H9 (cell line): ENCODE data around the gene COQ7. TPM values are rescaled to one million over a fixed set of nuclear protein-coding genes. Genes with fewer than 3 reads are reported as not detected.

ENCODE experiments used
- DNase-seq: peaks from one replicate; pipeline ENCODE4 v3.0.0-alpha.2; 2017
- H2AFZ ChIP-seq: one replicate; pipeline ENCODE4 v1.6.1; 2013; ENCODE audit warnings: mild to moderate bottlenecking, low read length, control low read depth, moderate library complexity
- H2AK5ac ChIP-seq: 2 replicates; pipeline ENCODE4 v1.6.1; 2013; ENCODE audit warnings: low read length, control low read depth, mixed read lengths; ENCODE audit not compliant: insufficient read length
- H2BK120ac ChIP-seq: one replicate; pipeline ENCODE4 v1.6.1; 2013; ENCODE audit warnings: low read depth, mild to moderate bottlenecking, low read length, control low read depth, inconsistent platforms; ENCODE audit not compliant: poor library complexity, severe bottlenecking
- H2BK12ac ChIP-seq: 2 replicates; pipeline ENCODE4 v1.6.1; 2013; ENCODE audit warnings: low read length, control low read depth, mixed read lengths, low read depth; ENCODE audit not compliant: insufficient read length
- H2BK15ac ChIP-seq: 2 replicates; pipeline ENCODE4 v1.6.1; 2013; ENCODE audit warnings: low read depth, low read length, control low read depth
- H2BK20ac ChIP-seq: one replicate; pipeline ENCODE4 v1.6.1; 2013; ENCODE audit warnings: low read depth, mild to moderate bottlenecking, low read length, control low read depth, inconsistent platforms; ENCODE audit not compliant: poor library complexity, severe bottlenecking
- H2BK5ac ChIP-seq: 2 replicates; pipeline ENCODE4 v1.6.1; 2013; ENCODE audit warnings: low read length, control low read depth, mixed read lengths; ENCODE audit not compliant: insufficient read length
- H3K14ac ChIP-seq: 2 replicates; pipeline ENCODE4 v1.6.1; 2013; ENCODE audit warnings: low read length, control low read depth; ENCODE audit not compliant: insufficient read depth
- H3K18ac ChIP-seq: 2 replicates; pipeline ENCODE4 v1.6.1; 2013; ENCODE audit warnings: low read depth, mild to moderate bottlenecking, mixed read lengths, low read length, control low read depth; ENCODE audit not compliant: insufficient read length
- H3K23ac ChIP-seq: 2 replicates; pipeline ENCODE4 v1.6.1; 2013; ENCODE audit warnings: low read length, control low read depth, mixed read lengths, low read depth; ENCODE audit not compliant: insufficient read length
- H3K23me2 ChIP-seq: 2 replicates; pipeline ENCODE4 v1.6.1; 2013; ENCODE audit warnings: low read depth, mild to moderate bottlenecking, mixed read lengths, low read length, control low read depth; ENCODE audit not compliant: insufficient read length, poor library complexity, severe bottlenecking
- H3K27ac ChIP-seq: 2 replicates; pipeline ENCODE4 v1.5.1; 2013; ENCODE audit warnings: low read length, control low read depth, mixed read lengths, low read depth; ENCODE audit not compliant: insufficient read length
- H3K27me3 ChIP-seq: 2 replicates; pipeline ENCODE4 v1.6.1; 2013; ENCODE audit warnings: low read length, control low read depth, inconsistent platforms; ENCODE audit not compliant: insufficient read depth
- H3K4ac ChIP-seq: 2 replicates; pipeline ENCODE4 v1.6.1; 2013; ENCODE audit warnings: low read depth, mild to moderate bottlenecking, control low read depth, inconsistent platforms, low read length, moderate library complexity
- H3K4me1 ChIP-seq: 2 replicates; pipeline ENCODE4 v1.6.1; 2013; ENCODE audit warnings: low read length, control low read depth, inconsistent platforms; ENCODE audit not compliant: insufficient read depth
- H3K4me2 ChIP-seq: 2 replicates; pipeline ENCODE4 v1.6.1; 2013; ENCODE audit warnings: low read length, control low read depth, mixed read lengths; ENCODE audit not compliant: insufficient read length, insufficient read depth
- H3K56ac ChIP-seq: 2 replicates; pipeline ENCODE4 v1.6.1; 2013; ENCODE audit warnings: low read depth, mild to moderate bottlenecking, mixed read lengths, low read length, control low read depth; ENCODE audit not compliant: insufficient read length
- H3K79me1 ChIP-seq: 2 replicates; pipeline ENCODE4 v1.6.1; 2013; ENCODE audit warnings: low read depth, mild to moderate bottlenecking, moderate library complexity, low read length, control low read depth, inconsistent platforms; ENCODE audit not compliant: insufficient read depth, poor library complexity, severe bottlenecking
- H3K79me2 ChIP-seq: 2 replicates; pipeline ENCODE4 v1.6.1; 2013; ENCODE audit warnings: low read length, control low read depth, inconsistent platforms; ENCODE audit not compliant: insufficient read depth
- H3K9ac ChIP-seq: 2 replicates; pipeline ENCODE4 v1.6.1; 2013; ENCODE audit warnings: low read length, control low read depth, mixed read lengths; ENCODE audit not compliant: insufficient read length; ENCODE audit errors: extremely low read depth
- H3K9me3 ChIP-seq: one replicate; pipeline ENCODE4 v1.6.1; 2013; ENCODE audit warnings: low read depth, low read length, inconsistent platforms; ENCODE audit not compliant: control insufficient read depth
- H3T11ph ChIP-seq: one replicate; pipeline ENCODE4 v1.6.1; 2013; ENCODE audit warnings: mild to moderate bottlenecking, low read length, control low read depth, inconsistent platforms
- H4K20me1 ChIP-seq: one replicate; pipeline ENCODE4 v1.6.1; 2013; ENCODE audit not compliant: control insufficient read depth, insufficient read length, insufficient read depth
- H4K5ac ChIP-seq: 2 replicates; pipeline ENCODE4 v1.6.1; 2013; ENCODE audit warnings: low read depth, mild to moderate bottlenecking, mixed read lengths, low read length, control low read depth; ENCODE audit not compliant: insufficient read length
- H4K8ac ChIP-seq: replicated peaks from 2 replicates; pipeline ENCODE4 v1.6.1; 2013; ENCODE audit warnings: low read length, control low read depth, mixed read lengths, low read depth; ENCODE audit not compliant: insufficient read length
- H4K91ac ChIP-seq: 2 replicates; pipeline ENCODE4 v1.6.1; 2013; ENCODE audit warnings: low read depth, mild to moderate bottlenecking, moderate library complexity, mixed read lengths, low read length, control low read depth; ENCODE audit not compliant: insufficient read length
- H3K27ac Mint-ChIP-seq, 3 experiments: 2 replicates in 2 of 3; 3 replicates in 1 of 3; pipeline ENCODE4 v1.8.0; 2020 to 2021; ENCODE audit warnings: mixed read lengths in 3 of 3, mild to moderate bottlenecking in 1 of 3, moderate library complexity in 1 of 3
- H3K27me3 Mint-ChIP-seq: 2 replicates; pipeline ENCODE4 v1.8.0; 2021; ENCODE audit warnings: low read depth, mild to moderate bottlenecking, moderate library complexity, mixed read lengths
- H3K36me3 Mint-ChIP-seq, 3 experiments: 2 replicates in 2 of 3; 3 replicates in 1 of 3; pipeline ENCODE4 v1.8.0; 2020 to 2021; ENCODE audit warnings: low read depth in 3 of 3, mixed read lengths in 3 of 3; ENCODE audit not compliant: insufficient read depth in 1 of 3
- H3K4me1 Mint-ChIP-seq, 2 experiments: 2 replicates each; pipeline ENCODE4 v1.8.0; 2020; ENCODE audit warnings: mixed read lengths in 2 of 2
- H3K4me3 Mint-ChIP-seq, 2 experiments: 2 replicates in 1 of 2; 3 replicates in 1 of 2; pipeline ENCODE4 v1.8.0; 2020 to 2021; ENCODE audit warnings: mild to moderate bottlenecking in 2 of 2, mixed read lengths in 2 of 2, moderate library complexity in 1 of 2
- H3K9me3 Mint-ChIP-seq, 2 experiments: 2 replicates in 1 of 2; 3 replicates in 1 of 2; pipeline ENCODE4 v1.8.0; 2020; ENCODE audit warnings: mild to moderate bottlenecking in 2 of 2, mixed read lengths in 2 of 2, moderate library complexity in 1 of 2
- CTCF ChIP-seq: fragments of 200-600 bp; sonication (generic); conservative IDR thresholded peaks from 3 replicates; pipeline ENCODE4 v1.8.0; 2021; ENCODE audit warnings: antibody characterized with exemption, mild to moderate bottlenecking
- WGBS: extraction: QIAGEN DNeasy Blood & Tissue Kit; methylation state at CpG from one replicate; pipeline ENCODE4 v1.1.7; 2013; ENCODE audit warnings: missing lambda C conversion rate, low lambda C conversion rate, mixed read lengths; ENCODE audit not compliant: insufficient read length; ENCODE audit errors: extremely low coverage; 5-methylcytosine and 5-hydroxymethylcytosine counted together
- total RNA-seq: library from RNA; stranded (reverse); gene quantifications from 2 replicates; pipeline ENCODE4 v1.2.1, GENCODE V29; 2021

COQ7 gene
- total RNA-seq, 1 experiment from 2014 or later = 29.6 TPM

GRCh38 chr16:19105131-19105530 lies 37.7 kb downstream of the COQ7 start:
- no peak overlapping the region for H2AK5ac ChIP-seq
- WGBS = no CpG with 5 or more reads among the region's 6 CpGs

More at GRCh38 chr16:19105131-19105530, 37.7 kb downstream of the COQ7 start:
- Mint-ChIP-seq H3K27ac (no peak overlapping the region), H3K36me3 (no peaks in the 10 kb centered on the region), H3K4me1 (peaks cover 13 to 16% of the 10 kb centered on the region in 2 experiments), H3K4me3 (no peak overlapping the region), H3K27me3 (no peaks in the 10 kb centered on the region; the same call in 1 of the 2 replicates), H3K9me3 (no peaks in the 10 kb centered on the region)
- Histone ChIP-seq H4K8ac (no peak overlapping the region), H2BK12ac (no peak overlapping the region), H3K4me2 (no peak overlapping the region), H3K27me3 (no peaks in the 10 kb centered on the region), H4K91ac (no peak overlapping the region), H3K79me2 (no peaks in the 10 kb centered on the region), H3K23me2 (no peaks in the 10 kb centered on the region), H3K14ac (no peak overlapping the region), H2AFZ (no peak overlapping the region), H3K9ac (no peak overlapping the region), H2BK120ac (no peak overlapping the region), H3K79me1 (no peaks in the 10 kb centered on the region), H3K4me1 (no peaks in the 10 kb centered on the region; the same call in 1 of the 2 replicates), H3K4ac (no peak overlapping the region), H3K18ac (no peak overlapping the region), H3K9me3 (no peaks in the 10 kb centered on the region), H3K56ac (no peak overlapping the region), H4K5ac (no peak overlapping the region), H2BK15ac (no peak overlapping the region), H4K20me1 (no peaks in the 10 kb centered on the region), H2BK20ac (no peak overlapping the region), H3K27ac (no peak overlapping the region), H2BK5ac (no peak overlapping the region), H3K23ac (no peak overlapping the region), H3T11ph (no peak overlapping the region)
- no peak for TF ChIP-seq CTCF
- DNase-seq = no peak
